NCI-H1105 treated with DMSO at 0.1 percent for 48 hours (cell line): ENCODE results near the gene CAMSAP2.
A peak's percentile ranks its signal among the peaks of the same experiment; 100 is the strongest.

Experiments used
- DNase-seq: peaks from one replicate; lab custom pipeline; 2025; lab: John Stamatoyannopoulos, UW

The CAMSAP2 gene

DNA sequence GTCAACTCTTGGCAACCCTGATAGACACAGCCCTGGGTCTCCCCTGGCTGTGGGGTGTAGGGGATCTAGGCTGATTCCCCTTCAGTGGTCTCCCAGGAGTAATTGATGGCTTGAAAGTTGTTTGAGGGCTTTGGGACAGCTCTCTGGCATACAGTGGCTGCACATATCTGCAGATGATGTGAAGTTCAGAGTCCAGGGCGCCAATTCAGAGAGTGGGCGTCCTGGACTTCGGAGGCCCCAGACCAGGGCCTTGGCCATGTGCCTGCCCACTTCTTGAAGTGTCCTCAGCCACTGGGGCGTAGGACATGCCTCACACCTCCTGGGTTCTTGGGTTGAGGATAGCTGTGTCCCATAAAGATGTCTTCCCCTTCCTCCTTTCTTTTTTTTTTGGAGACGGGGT lies 158.6 kb downstream of the CAMSAP2 start:
- no peak for DNase-seq

DNA sequence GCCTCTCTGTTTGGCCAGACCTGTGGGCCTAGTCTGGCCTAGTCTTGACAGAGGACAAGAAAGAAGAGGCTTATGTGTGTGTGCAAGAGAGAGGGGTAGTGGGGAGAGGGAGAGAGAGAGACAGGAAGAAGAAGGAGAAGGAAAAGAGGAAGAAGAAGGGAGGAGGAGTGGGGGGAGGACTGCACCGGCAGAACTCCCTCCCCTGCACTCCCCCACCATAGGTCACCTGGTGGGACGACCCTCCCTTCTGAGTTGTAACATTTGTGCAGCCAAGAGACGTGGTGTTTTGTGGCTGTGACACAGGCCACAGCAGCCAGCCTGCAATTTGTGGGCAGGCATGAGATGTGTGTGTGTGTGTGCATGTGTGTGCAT lies 160.3 kb downstream of the CAMSAP2 start:
- DNase-seq = no peak

DNA sequence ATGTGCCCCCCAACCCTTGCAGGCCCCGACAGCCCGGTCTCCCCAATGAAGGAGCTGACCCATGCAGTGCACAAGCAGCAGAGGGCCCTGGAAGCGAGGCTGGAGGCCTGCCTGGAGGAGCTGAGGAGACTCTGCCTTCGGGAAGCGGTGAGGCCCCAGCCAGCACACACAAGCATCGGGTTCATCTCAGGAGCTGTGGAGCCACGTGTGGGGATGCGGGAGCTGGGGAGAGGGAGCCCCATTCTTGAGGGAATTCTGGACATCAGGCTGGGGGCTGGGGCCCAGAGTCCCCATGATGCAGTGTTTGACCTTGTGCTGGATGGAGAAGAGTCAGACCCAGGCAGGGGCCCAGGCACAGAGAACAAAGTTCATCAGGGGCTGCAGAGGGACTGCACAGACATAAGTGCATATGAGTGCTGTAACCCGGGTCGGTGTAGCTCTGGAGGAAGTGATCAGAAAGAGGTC lies 160.8 kb downstream of the CAMSAP2 start:
- DNase-seq = no peak

- no peak for DNase-seq
These were observed 161.5 kb downstream of the CAMSAP2 start for GRCh38 chr1:200899954-200900867.

DNA sequence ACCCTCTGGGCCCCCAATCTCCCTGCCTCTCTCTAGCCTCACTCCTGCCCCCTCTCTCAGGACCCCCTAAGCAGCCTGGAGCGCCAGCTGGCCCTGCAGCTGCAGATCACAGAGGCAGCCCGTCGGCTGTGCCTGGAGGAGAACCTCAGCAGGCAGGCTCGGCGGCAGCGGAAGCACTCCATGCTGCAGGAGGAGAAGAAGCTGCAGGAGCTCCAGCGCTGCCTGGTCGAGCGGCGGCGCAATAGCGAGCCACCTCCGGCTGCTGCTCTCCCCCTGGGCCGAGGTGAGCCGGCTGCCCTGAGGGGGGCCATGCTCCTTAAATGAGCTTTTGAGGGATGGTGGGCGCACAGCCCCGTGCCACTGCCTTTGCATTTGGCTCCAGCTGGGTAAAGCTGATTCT lies 162.2 kb downstream of the CAMSAP2 start:
- no peak for DNase-seq

GRCh38 chr1:200901350-200901749 lies 162.7 kb downstream of the CAMSAP2 start:
- DNase-seq = no peak

DNA sequence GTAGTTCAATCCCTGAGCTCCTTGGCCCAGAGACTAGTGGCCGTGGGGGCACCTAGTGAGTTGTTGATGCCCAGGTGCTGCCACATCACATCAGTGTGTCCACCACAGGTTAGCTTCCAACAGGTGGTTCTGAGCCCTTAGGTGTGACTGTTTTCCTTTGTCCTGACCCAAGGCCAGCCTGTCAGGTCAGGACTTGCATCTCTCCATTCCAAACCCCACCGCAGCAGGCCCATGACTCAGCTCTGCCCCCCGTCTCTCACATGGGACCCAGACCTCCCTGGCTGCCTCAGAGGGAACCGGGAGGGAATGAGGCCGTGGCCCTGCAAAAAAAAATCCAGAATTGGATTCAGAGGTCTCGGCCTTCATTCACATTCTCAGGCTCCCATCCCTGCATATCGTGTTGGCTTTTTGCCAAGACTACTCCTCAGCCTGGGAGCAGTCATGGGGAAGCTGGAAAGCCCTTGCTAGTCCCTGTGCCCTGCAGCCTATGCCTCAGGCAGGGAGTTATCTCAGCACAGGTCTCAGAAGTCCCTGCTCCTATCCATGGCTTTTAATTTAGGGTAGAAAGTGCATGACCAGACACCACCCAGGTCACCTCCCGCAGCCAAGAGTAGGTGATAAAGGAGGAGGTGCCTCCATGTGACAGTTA lies 163.2 kb downstream of the CAMSAP2 start:
- DNase-seq = peak; percentile 28

- no peak for DNase-seq
These were observed 165.1 kb downstream of the CAMSAP2 start for GRCh38 chr1:200903793-200904192.

GRCh38 chr1:200904772-200905171 lies 166.1 kb downstream of the CAMSAP2 start:
- no peak for DNase-seq

DNA sequence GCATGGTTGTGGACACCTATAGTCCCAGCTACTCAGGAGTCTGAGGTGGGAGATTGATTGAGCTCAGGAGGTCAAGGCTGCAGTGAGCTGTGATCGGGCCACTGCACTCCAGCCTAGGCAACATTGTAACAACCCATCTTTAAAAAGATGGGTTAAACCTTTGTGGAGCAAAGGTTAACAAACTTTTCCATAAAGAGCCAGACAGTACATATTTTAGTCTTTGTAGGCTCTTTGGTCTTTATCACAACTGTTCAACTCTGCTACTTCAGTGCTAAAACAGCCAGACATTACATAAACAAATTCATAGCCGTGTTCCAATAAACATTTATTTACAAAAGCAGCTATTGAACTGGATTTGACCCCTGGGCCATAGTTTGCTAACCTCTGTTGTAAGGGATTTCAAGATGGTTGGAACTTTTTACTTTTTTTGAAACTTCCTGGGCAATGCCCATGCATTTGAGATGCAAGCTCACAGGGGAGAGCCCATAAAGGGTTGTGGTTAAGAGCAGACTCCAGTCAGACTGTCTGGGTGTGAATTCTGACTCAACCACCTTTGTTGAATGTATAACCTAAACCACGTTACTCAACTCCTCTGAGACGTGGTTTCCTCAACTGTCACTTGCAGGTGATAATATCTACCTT lies 166.8 kb downstream of the CAMSAP2 start:
- DNase-seq = no peak

DNA sequence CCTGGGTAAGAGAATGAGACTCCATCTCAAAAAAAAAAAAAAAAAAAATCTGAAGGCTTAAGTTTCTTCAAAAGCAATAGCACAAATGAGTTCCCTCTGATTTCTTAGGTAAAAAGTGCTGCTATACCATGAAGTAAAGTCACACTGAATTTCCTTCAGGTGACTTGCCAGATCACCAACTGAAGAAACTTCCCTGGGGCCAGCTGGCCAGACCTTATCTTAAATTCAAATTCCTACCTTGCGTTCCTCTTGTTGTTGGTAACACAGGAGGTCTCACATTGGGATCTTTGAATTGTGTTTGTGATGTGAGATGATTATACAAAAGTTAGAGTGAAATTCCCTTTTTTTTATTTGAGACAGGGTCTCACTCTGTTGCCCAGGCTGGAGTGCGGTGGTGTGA lies 167.8 kb downstream of the CAMSAP2 start:
- DNase-seq = no peak

DNA sequence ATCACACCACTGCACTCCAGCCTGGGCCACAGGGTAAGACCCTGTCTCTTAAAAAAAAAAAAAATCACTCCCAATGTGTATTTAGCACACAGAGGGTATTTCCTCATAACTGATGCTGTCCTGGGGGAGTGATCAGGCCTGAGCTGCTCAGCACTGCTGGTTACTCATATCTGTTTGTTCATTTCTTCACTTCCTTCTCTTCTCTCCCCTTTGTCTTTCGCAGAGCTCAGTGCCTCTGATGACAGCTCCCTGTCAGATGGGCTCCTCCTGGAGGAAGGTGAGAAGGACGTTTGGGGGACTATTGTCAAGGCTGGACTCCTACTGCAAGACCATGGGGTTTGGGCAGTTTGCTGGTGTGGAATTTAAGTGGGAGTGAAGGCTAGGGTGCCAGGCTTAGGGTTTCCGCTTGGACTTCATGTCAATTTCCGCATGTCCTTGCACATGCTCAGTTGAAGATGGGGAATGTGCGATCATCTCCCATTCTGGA lies 169.0 kb downstream of the CAMSAP2 start:
- DNase-seq = no peak

DNA sequence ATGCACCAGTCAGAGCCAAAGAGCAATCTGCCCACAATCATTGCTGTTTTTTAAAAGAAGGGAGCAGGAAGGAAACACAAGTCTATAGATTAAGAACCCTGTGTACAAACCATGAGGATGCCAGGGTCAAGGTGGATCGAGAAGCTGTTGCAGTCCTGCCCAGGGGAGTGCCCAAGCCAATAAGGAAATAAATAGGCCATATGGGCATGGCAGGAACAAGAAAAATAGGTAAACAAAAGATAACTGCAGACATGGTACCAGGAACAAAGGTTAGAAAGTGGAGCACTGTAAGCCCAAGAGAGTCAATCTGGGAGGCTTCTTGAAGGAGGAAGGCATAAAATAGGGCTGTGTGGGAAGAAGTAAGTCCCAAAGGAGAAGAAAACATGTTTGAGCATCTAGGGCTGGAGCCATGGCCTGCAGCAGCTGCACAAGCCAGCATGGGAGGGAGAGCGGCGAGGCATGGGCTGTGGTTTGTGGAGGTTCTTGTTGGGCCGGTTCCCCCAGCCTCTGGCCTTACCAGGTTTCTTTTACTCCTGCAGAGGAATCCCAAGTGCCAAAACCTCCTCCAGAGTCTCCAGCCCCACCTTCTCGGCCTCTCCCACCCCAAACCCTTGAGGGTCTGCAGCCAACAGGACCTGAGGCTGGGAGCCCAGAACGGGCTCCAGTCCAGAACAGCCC lies 169.6 kb downstream of the CAMSAP2 start:
- DNase-seq = no peak

GRCh38 chr1:200909071-200909470 lies 170.4 kb downstream of the CAMSAP2 start:
- no peak for DNase-seq

DNA sequence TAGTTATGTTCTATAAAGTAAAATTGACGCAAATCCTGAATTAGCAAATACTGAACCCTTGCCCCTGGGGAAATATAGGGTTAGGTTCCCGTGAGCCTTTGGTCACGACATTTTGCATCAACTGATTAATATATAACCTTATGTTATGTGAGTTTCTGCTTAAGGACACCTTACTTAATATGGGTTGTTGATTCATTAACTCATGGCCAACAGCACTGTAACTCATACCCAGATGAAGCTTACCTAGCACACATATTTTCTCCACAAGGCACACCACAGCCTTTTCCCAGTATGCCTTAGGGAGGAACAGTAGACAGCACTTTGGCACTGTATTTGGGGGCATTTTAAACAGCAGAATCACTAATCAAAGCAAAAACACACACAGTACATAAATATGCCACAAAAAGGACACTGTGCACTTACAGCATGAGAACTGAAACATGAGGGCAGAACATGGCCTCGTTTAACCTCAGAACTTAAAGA lies 171.1 kb downstream of the CAMSAP2 start:
- no peak for DNase-seq
